Measurements from ENCODE around the gene SINHCAF.

SINHCAF gene

DNA sequence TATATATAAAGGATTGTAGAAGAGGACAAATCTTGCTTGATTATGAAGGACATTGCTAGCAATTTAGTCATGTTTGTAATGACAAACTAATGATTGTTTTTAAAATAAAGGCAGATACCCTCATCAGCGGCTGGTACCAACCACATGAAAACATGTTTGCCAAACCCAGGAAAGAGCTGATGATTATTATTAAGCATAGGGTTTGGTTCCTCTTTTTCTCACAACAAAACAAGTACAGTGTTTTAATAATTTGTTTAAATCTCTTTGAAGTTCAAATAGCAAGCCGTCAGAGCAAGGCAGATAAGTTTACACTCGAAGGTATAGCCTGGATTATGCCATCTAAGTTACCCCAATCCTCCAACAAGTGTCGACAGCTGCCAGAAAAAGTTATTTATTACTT lies 5.3 kb upstream of the SINHCAF start:
- DNase-seq (ENCODE audit: low spot score), result peak; percentile 40

DNA sequence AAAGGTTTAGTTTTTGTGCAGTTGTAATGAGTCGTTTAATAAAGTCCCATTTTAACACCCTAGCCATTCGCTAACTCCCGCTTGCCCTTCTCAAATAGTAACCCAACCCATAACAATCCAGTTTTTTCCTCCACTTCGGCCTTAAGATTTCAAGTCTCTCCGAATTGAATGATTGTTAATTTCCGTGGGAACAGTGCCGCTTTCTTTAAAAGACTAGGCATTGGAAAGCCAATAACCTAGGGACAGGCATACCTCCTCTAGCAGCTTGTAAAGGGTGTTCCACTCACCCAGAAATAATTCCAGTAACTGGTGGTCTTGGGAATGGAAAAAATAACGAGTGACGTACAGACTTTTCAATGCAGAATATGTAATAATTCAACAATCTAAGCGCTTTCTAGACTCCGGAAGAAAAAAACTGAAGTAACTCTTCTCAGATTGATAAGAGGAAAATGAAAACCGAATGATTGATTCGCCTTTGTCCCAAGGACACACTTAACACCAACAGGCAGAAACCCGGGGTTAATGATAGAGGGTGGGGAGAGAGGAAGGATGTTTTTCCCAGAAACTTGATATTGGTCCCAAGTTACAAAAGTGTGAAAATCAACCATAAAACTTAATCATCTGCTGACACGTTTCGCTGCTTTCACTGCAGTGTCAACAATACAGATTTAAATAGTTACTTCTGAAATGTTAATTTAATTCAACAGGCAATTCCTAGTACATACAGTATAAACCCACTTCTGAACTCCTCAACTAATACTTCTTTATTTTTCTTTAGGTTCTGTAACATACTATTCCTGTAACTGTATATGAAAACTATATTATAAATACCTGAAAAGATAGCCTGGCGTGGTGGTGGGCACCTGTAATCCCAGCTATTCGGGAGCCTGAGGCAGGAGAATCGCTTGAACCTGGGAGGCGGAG lies 1.0 kb upstream of the SINHCAF start:
- DNase-seq (ENCODE audit: low spot score), result no peak

DNA sequence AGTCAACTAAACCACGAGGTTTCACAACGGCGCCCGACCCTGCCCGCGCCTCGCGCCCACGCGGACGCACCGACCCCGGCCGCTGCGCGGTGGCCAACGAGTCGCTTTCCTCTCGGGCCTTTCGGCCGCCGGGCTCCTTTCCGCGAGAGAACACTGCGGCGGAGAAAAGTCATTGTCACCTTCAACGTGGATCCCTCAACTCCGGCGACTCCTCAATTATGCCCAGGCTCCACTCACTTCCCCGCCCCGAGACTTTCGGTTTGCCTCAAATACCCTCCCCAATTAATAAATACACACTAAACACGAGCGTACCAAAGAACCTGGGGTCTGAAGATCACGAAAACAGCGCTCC lies 450 bp downstream of the SINHCAF start:
- peak; percentile 21 for DNase-seq (ENCODE audit: low spot score)

DNA sequence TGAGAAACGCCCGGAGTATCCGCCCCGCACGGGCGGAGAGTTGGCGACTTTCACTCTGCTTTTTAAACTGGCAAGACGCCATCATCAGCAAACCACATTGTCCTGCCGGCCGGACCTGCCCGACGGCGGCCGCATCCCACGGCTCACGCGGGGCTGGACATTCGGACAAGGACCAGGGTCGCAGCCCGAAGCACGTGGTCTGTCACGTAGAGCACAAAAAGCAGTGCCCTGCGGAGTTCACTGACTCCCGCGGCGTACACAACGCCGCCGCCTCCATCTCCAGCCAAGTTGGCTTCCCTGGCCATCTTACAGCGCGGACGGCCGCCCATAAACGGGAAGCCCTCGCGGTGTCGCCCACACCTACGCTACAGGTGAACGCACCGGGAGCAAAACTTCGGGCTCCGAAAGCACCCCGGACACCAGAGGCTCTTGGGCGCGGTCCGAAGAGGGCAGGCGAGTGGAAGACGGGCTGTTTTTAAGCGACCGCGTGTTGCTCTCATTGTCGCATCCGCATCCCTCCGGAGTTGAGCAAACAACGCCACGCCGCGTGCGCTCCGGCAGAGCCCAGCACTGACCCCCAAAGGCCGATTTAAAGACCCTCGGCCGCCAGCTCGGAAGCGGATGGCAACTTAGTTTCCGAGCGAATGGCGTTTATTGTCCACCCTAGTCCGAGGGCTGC lies 966 bp downstream of the SINHCAF start:
- DNase-seq (ENCODE audit: low spot score), result peak; percentile 30

DNA sequence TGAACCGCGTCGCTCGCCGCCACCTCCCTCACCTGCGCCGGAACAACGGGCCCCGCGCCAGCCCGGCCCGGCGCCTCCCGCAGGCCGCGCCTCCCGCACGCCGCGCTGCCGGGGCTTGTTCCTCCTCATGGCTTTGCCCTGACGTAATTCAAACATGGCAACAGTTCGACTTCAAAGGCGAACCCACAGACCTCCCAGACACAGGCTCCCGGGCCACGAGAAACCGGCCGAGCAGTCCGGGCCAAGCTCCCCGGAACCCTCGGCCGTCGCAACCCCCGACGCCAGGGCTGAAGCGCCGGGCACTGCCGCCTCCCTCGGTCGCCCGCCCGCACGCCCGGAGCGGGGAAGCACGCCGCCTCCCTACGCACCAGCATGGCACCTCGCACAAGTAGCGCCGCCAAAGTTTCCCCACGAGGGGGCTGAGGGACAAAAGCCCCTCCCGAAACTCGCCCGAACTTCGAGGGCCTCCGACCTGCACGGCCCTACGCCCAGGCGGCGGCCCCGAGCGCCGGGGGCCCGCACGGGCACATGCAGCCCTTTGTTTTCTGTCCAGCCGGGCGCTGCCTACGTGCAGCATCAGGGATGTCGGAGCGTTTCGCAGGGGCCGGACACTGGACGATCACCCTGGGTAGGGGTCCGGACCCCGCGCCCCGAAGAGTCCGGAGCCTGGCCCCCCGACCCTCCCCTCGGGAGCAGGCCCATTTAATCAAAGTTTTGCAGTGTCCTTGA lies 1.7 kb downstream of the SINHCAF start:
- DNase-seq (ENCODE audit: low spot score), result peak; percentile 73

DNA sequence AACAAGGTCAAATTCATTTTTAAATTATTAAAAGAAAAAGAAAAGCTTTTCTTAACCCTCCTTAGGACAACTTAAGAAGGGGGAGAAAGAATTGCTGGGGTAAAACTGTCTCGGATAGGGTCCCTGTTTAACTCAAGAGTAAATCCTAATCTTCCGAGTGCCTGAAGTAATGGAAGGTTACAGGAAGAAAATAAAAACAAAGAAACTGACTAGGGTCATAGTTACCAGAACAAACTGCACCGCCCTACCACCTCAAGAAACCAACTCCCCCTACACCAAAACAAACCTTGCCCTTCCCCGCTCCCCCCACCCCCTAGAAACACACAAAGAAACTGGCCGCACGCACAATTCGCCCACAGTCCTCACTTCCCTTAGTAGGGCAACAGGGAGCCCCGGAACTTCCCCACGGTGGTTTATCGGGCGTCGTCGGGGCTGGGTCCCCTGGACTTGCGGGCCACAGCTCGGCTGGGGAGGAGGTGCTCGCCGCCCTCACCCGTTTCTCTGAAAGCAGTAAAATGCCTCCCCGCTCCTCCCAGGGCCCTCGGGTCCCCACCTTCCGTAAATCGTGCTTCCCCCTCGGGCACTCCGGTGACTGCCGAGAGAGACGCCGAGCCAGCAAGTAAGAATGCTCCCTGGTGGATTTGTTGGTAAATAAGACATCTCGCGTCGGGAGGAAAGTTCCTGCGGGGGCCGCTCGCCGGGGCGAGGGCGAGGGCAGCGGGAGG lies 2.4 kb downstream of the SINHCAF start:
- DNase-seq (ENCODE audit: low spot score), result peak; percentile 60

DNA sequence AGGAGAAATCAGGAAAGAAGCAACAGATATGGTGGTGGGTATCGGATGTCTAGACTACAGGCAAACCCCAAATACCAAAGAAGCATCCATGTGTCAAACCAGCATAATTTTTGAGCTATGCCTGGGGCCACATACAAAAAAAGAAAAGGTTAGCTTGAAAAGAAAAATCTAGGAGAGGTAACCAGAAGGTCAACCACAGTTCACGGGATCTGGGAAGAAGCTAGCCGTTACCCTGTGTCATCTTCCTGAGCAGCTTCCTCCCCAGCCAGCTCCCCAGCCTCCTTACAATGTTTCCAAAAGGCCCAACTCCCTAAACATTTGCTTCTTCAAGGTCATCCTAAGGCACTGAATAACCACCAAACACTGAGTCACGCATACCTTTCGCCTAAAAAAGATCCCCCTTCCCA lies 3.1 kb downstream of the SINHCAF start:
- DNase-seq (ENCODE audit: low spot score), result no peak

DNA sequence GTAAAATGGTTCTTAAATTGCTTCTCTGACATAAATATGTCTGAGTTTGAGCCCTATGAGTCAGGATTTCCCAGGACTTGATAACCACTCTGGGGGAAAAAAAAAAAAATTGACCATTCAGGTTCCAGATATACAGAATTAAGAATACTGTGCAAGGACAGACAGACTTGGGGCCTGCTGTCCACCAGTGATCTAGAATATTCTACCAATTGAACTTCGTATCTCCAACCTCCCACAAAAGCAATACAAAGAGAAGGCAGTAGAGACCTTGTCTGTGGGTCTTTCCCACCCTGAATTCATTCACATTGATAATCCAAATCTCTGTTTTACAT lies 4.1 kb downstream of the SINHCAF start:
- DNase-seq (ENCODE audit: low spot score), result no peak

DNA sequence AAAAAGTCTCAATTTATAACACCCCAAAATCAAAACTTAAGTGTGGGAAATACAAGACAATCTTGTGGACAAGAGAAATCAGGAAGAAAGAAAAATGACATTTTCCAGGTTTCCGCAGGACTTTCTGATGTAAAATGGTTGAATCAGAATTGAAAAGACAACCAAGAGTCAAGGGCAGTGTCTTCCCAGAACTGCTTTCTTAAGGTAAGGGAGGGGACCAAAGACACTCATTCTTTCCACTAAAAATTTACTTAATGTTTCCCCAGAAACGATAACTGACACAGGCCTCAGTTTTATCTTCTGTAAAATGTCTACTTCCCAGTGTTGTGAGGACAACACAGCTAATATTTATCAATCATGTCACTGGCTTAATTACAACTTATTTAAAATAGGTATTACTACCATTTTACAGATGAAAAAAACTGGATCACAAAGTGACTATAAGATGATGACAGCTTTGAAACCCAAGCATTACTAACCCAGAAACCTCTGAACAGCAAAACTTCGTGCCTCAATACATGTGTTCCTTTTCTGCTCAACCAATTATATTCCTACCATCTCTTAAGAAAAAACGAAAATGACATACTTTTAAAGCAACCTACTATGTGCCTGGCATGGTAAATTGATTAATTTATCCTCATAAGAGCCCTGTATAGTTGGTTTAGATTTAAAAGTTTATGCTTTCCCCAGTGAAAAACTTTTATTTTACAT lies 4.6 kb downstream of the SINHCAF start:
- no peak for DNase-seq (ENCODE audit: low spot score)

DNA sequence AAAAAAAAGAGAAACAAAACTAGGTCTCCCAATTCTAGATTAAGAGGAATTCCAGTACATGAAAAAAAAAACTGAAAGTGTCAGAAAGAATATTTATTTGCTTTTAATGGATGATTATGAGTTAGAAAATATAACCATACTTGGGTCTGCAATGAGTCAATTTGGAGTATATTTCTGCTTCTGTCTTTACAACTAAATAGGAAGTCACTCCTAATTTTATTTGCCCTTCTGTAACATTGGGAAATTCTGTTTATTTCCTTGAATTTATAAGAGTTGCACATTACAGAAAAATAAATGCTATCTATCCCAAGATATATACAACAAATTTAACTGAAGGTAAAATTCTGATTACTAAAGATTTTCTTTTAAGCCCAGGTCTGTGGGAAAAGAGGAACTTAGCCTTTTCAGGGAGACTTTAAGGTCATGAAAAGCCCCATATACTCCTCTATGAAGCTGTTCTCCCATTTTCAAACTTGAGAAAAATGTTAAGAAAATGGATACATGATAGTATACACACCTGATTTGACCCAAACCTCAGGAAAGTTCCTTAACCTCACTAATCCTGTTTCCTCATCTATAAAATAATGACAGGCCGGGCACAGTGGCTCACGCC lies 7.2 kb downstream of the SINHCAF start:
- no peak for DNase-seq (ENCODE audit: low spot score)

DNA sequence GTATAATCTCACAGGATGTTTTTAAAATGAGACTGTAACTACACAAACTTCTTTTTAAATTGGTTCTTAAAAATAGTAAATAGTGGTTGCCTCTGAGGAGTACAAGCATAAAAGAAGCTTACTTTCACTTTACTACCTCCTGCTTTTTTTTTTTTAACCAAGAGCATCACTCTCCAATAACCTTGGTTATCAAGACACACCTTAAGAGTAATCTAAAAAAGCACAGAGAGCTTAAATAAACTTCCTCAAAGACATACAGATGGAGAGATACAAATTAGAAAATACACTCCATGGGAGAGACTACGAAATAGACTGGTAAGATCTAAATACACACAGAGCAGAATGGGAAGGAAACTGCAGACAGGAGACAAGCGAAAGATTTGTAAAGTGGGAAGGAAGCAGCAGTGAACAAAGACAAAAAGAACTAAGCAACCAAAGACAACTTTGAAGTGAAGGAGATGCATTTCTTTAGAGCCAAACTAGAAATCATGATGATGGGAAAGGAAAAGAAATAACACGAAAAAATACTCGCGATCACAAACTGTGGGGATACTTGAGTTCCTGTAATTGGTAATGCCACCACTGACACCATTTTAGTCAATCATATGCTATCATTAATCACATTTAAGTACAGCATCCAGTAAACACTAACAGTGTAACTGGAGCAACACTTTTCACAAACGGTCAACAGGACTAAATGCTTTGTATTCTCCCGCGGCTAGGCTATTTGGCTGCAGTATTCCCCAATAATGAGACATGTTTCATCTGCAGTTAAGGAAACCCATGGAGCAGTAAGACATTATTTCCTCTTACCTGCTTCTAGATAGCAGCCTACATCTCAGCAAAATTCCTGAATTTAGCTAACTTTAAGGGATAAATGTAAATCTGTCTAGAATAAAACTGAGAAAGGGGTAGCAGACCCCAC lies 8.2 kb downstream of the SINHCAF start:
- DNase-seq (ENCODE audit: low spot score), result no peak

DNA sequence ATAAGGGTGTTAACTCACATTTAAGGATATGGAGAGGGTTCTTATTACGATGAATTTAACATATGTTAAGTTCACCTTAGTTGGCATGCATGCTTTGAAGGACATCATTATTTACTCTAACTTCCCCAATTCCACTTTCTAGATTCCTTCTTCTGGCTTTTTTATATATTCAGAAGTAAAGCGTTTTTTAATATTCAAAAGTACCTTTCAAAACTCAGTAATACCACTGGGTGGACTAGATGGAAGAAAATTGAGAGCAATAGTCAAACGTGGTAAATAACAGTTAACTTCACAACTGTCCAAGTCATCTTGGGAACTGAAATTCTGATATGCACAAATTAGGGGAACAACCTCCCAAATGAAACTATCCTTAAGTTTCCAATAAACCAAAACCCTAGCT lies 9.1 kb downstream of the SINHCAF start:
- no peak for DNase-seq (ENCODE audit: low spot score)

DNA sequence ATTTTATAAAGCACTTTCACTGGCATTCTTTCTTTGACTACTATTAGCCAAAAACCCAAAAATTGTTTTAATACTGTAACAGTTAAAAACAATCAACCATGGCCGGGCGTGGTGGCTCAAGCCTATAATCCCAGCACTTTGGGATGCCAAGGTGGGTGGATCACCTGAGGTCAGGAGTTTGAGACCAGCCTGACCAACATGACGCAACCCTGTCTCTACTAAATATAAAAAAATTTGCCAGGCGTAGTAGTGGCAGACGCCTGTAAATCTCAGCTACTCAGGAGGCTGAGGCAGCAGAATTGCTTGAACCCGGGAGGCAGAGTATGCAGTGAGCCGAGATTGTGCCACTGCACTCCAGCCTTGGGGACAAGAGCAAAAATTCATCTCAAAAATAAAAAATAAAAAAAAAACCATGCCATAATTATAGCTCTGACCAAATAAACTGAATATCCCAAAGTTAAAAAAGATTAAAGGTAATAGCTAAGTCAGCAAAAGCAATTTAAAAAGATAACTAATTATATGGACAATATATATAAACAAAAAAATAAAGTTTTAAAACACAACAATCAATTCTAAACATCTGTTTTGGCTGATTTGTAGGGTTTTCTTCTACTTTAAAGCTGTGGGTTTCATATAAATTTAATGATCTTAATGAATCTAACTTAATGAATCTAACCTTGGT lies 10.0 kb downstream of the SINHCAF start:
- DNase-seq (ENCODE audit: low spot score), result no peak

DNA sequence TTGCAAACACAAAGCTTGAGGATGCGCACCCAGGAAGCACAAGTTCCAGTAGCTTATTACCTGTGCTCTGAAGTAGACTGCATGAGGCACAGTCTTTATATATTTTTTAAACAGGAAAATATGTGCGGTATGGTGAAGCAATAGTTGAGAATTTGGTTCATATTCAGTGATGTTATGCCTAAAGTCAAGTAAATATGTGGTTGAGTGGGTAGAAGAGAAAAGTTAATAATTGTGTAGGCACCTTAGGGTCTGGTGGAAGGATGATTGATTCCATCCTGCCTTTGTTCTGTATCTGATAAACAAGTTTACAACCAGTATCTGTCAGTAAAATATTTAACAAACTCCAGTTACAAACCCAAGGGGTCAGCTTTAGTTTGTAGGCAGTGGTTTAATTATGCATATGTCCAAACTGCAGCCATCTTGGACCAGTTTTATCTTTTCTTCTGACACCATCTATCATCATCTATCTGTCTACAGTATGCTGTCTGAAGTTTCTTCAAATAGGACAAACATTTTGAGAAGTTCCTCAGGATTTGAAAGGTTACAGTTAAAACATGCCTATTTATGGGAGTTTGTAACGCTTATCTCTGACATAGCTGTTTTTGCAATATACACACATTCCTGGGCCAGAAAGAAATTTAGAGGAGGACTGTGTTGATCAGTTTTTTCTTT lies 10.8 kb downstream of the SINHCAF start:
- DNase-seq (ENCODE audit: low spot score), result no peak

DNA sequence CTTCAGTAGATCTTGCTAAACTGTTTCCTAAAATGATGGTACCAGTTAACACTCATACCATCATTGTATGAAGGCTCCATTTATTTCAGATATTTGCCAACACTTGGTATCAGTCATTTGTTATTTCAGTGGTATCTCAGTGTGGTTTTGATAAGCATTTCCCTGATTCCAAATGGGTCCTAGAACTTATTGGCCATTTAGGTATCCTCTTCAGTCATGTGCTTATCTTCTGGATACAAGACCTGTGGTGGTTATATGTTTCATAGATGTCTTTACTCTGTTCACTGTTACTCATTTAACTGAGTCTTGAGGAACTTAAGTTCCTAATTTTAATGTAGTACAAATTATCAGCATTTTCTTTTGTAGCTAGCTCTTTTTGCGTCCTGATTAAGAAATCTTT lies 13.5 kb downstream of the SINHCAF start:
- DNase-seq (ENCODE audit: low spot score), result no peak

DNA sequence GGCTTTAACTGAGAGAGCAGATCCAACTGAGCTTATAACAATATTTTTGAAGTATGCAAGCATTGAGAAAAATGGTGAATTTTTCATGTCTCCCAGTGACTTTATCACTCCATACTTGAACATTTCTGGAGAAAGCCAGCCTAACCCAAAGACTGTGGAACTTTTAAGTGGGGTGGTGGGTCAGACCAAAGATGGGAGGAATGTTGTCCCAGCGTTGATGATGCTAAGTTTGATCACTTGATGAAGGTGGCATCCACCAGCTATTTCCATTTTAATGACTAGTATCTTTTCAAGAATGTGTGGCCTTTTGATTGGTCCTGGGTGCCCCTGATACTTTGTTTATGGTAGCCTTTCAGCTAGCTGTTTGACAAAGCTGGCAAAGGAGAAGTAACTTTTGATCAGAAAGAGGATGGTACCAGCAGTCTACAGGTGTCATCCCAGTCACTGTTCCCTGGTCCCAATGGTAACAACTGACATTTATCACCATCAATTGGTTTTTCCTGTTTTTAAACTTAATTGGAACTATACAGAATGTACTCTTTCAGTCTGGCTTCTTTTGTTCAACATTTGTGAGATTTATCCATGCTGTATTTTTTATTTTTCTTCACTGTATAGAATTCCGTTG lies 14.2 kb downstream of the SINHCAF start:
- no peak for DNase-seq (ENCODE audit: low spot score)

DNA sequence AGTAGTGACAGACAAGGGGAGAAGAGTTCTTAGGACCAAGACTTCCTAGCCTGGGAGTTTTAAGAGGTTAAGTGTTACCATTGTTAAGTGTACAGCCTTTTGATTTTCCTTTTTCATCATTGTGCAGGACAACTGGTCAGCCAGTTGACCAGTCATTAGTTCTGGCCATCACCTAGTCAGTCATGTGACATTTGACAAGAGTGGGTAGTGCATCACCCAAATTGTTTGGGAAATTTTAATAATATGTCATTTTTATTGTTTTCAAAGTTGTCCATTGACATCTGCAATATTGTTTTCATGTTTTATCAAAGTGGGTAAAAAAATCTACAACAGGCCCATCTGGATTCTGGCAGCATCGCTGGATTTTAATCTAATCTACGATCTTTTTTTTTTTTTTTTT lies 15.5 kb downstream of the SINHCAF start:
- no peak for DNase-seq (ENCODE audit: low spot score)

DNA sequence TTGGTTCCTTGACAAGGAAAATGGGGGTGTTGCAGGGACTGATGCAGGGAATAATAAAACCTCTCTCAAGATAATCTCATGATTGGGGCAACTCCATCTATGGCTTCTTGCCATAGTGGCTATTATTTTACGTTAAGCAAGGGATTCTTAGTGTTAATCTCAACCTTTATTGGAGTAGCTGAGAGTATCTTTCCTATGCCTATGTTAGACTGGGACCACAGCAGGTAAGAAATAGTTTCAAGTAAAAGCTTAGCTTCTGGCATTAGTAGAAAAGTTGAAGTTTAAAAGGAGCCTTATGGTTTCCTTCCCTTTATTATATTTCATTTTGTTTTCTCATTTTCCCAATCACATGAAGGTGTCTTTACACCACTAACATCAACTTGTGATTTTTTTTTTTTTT lies 16.7 kb downstream of the SINHCAF start:
- DNase-seq (ENCODE audit: low spot score), result no peak

DNA sequence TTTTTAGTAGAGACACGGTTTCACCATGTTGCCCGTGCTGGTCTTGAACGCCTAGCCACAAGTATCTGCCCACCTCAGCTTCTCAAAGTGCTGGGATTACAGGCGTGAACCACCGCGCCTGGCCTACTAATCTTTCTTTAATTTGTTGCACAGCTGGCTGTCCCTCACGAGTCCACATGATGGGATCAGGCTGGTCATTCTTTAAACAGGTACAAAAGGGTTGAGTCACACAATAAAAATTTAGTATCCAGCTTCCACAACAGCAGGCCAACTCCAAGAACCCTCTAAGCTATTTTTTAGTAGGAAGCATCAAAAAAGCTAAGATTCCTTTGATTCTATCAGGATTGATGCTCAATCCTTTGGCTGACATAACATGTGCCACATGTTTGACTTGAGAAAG lies 17.8 kb downstream of the SINHCAF start:
- no peak for DNase-seq (ENCODE audit: low spot score)

Data from germinal center (tissue), 1 donor.